Naive thymus-derived CD4-positive, alpha-beta T cell (primary cell): ENCODE measurements around the gene FAM118A. TPM values are rescaled to one million over a fixed set of nuclear protein-coding genes. Genes with fewer than 3 reads are reported as not detected.
"Not testable (repeated sequence)": the region's sequence is repeated elsewhere in the genome, so short reads cannot be mapped to it uniquely, and the experiment has no call there.

Experiments
- ATAC-seq: fragments of 150-1000 bp; cut with Tn5 transposase; 2 replicates; pipeline ENCODE4 v1.10.0; 2021; ENCODE audit warnings: mild to moderate bottlenecking, moderate library complexity
- CTCF ChIA-PET: fragments of 350-600 bp; sonication (Branson Sonifier 250); formaldehyde crosslinking; loops from one replicate; lab custom pipeline; 2021; ENCODE audit warnings: antibody characterized with exemption; lab: Charles Lee
- POLR2A ChIA-PET: fragments of 350-600 bp; sonication (Branson Sonifier 250); formaldehyde crosslinking; loops from one replicate; lab custom pipeline; 2021; ENCODE audit warnings: antibody characterized with exemption, inconsistent platforms; lab: Charles Lee
- DNase-seq, 9 donors: peaks; one replicate each; pipeline versions ENCODE4 v3.0.0 to v3.0.0-alpha.2; 2020 to 2022; ENCODE audit warnings: mixed read lengths in 1 of 9
- H3K27ac ChIP-seq: one replicate; pipeline ENCODE4 v1.7.0; 2013; ENCODE audit warnings: mild to moderate bottlenecking, low read depth, low read length, moderate library complexity
- H3K27me3 ChIP-seq, 2 donors: one replicate each; pipeline ENCODE4 v1.7.0; 2013; ENCODE audit warnings: low read length in 2 of 2, mild to moderate bottlenecking in 2 of 2, moderate library complexity in 2 of 2; ENCODE audit not compliant: control insufficient read depth in 2 of 2, insufficient read depth in 2 of 2
- H3K36me3 ChIP-seq, 3 experiments: 1 replicate in 2 of 3; 2 replicates in 1 of 3; pipeline ENCODE4 v1.7.0; 2013; ENCODE audit warnings: low read length in 3 of 3, mild to moderate bottlenecking in 3 of 3, moderate library complexity in 1 of 3; ENCODE audit not compliant: insufficient read depth in 3 of 3, control insufficient read depth in 2 of 3
- H3K4me1 ChIP-seq, 2 donors: one replicate each; pipeline ENCODE4 v1.7.0; 2013; ENCODE audit warnings: low read length in 2 of 2, mild to moderate bottlenecking in 2 of 2, moderate library complexity in 1 of 2; ENCODE audit not compliant: control insufficient read depth in 2 of 2, insufficient read depth in 2 of 2
- H3K4me3 ChIP-seq: 2 replicates; pipeline ENCODE4 v1.7.0; 2013; ENCODE audit warnings: mild to moderate bottlenecking, low read length
- H3K9me3 ChIP-seq, 3 experiments: 1 replicate in 2 of 3; 2 replicates in 1 of 3; pipeline ENCODE4 v1.7.0; 2013; ENCODE audit warnings: low read length in 3 of 3; ENCODE audit not compliant: control insufficient read depth in 2 of 3
- H3K27ac Mint-ChIP-seq, 9 donors: one replicate each; pipeline ENCODE4 v1.8.0; 2020 to 2022; ENCODE audit warnings: mixed read lengths in 9 of 9, mild to moderate bottlenecking in 8 of 9, moderate library complexity in 5 of 9, inconsistent platforms in 2 of 9
- H3K27me3 Mint-ChIP-seq, 5 donors: one replicate each; pipeline ENCODE4 v1.8.0; 2021 to 2022; ENCODE audit warnings: mixed read lengths in 5 of 5, mild to moderate bottlenecking in 1 of 5
- H3K36me3 Mint-ChIP-seq, 5 donors: one replicate each; pipeline ENCODE4 v1.8.0; 2020 to 2022; ENCODE audit warnings: mixed read lengths in 5 of 5, mild to moderate bottlenecking in 3 of 5, inconsistent platforms in 1 of 5
- H3K4me1 Mint-ChIP-seq, 7 donors: one replicate each; pipeline ENCODE4 v1.8.0; 2020 to 2022; ENCODE audit warnings: mixed read lengths in 7 of 7, mild to moderate bottlenecking in 3 of 7, inconsistent platforms in 1 of 7
- H3K4me3 Mint-ChIP-seq, 10 donors: one replicate each; pipeline ENCODE4 v1.8.0; 2020 to 2022; ENCODE audit warnings: mild to moderate bottlenecking in 10 of 10, mixed read lengths in 10 of 10, moderate library complexity in 6 of 10, inconsistent platforms in 2 of 10
- H3K9me3 Mint-ChIP-seq, 11 donors: one replicate each; pipeline ENCODE4 v1.8.0; 2020 to 2022; ENCODE audit warnings: mixed read lengths in 11 of 11, mild to moderate bottlenecking in 4 of 11, inconsistent platforms in 1 of 11, moderate library complexity in 1 of 11
- intact Hi-C, 2 donors: fragments of 100-400 bp; cut with micrococcal nuclease; formaldehyde crosslinking; loops; one replicate each; pipeline ENCODE4 v1.15.1; 2023
- polyA plus RNA-seq, 2 donors: library from polyadenylated mRNA; unstranded; fragments of 300-500 nt; fragmentation: Illumina TruSeq; gene quantifications; one replicate each; pipeline ENCODE4 v1.2.3, GENCODE V29; 2021
- total RNA-seq, 6 experiments: library from RNA in 5 of 6; stranded (reverse) in 5 of 6; gene quantifications; 1 replicate in 5 of 6; 2 replicates in 1 of 6; pipeline ENCODE4 v1.2.3 and lab custom pipeline; 2021 to 2026

The FAM118A gene
- total and polyA plus RNA-seq, 7 experiments from 2014 or later, result 54.0 to 216 (median 109) TPM

- peaks cover 4 to 11% (median 8%) of the 10 kb centered on the region in 7 donors for H3K4me1 Mint-ChIP-seq
- H3K4me1 ChIP-seq, result peaks cover 4% of the 10 kb centered on the region in 2 donors
- H3K27ac ChIP-seq, result no peak overlapping the region
- H3K36me3 ChIP-seq, result no peaks in the 10 kb centered on the region
- peaks cover 0 to 37% (median 0%) of the 10 kb centered on the region in 5 donors for H3K27me3 Mint-ChIP-seq
- intact Hi-C loops, result no loop called here
- DNase-seq, result no peak
- H3K27ac Mint-ChIP-seq, result no peak overlapping the region
- no peaks in the 10 kb centered on the region for H3K36me3 Mint-ChIP-seq
- H3K9me3 ChIP-seq, result no peaks in the 10 kb centered on the region
- no peak overlapping the region for H3K4me3 Mint-ChIP-seq
- no peak for ATAC-seq
- no peak overlapping the region for H3K4me3 ChIP-seq
- CTCF ChIA-PET, result interaction anchor here (1.0 to 1.2 kb wide), 2 partner anchors 25 to 69 kb away, joined by 3 to 5 read pairs; no protein-coding TSS in a partner anchor
- no peaks in the 10 kb centered on the region for H3K9me3 Mint-ChIP-seq
- H3K27me3 ChIP-seq, result no peaks in the 10 kb centered on the region
- POLR2A ChIA-PET, result no interaction called here
Observed at GRCh38 chr22:45271667-45272201, 38.0 kb upstream of the FAM118A start.

- Mint-ChIP-seq H3K9me3 (no peaks in the 10 kb centered on the region), H3K36me3 (no peaks in the 10 kb centered on the region), H3K4me1 (peaks cover 4 to 11% (median 8%) of the 10 kb centered on the region in 7 donors), H3K4me3 (no peak overlapping the region), H3K27me3 (peaks cover 0 to 29% (median 0%) of the 10 kb centered on the region in 5 donors), H3K27ac (no peak overlapping the region)
- Histone ChIP-seq H3K4me3 (no peak overlapping the region), H3K27ac (no peak overlapping the region), H3K9me3 (no peaks in the 10 kb centered on the region), H3K27me3 (no peaks in the 10 kb centered on the region), H3K36me3 (no peaks in the 10 kb centered on the region), H3K4me1 (peaks cover 4% of the 10 kb centered on the region in 2 donors)
- ChIA-PET CTCF (interaction anchor here (1.0 to 1.2 kb wide), 2 partner anchors 24 to 69 kb away, joined by 3 to 5 read pairs; no protein-coding TSS in a partner anchor), POLR2A (interaction anchor here (1.2 to 1.5 kb wide), 2 partner anchors 24 to 37 kb away, joined by 3 read pairs; no protein-coding TSS in a partner anchor)
- ATAC-seq, result no peak
- intact Hi-C loops, result no loop called here
- DNase-seq, result no peak
Observed at GRCh38 chr22:45272498-45272897, 37.2 kb upstream of the FAM118A start.

- DNase-seq (no peak), ATAC-seq (no peak)
- intact Hi-C loops, result no loop called here
- no peak overlapping the region for H3K4me3 ChIP-seq
- Mint-ChIP-seq H3K9me3 (no peaks in the 10 kb centered on the region), H3K27me3 (peaks cover 0 to 25% (median 0%) of the 10 kb centered on the region in 5 donors), H3K27ac (no peak overlapping the region), H3K36me3 (no peaks in the 10 kb centered on the region), H3K4me3 (no peak overlapping the region), H3K4me1 (peaks cover 5 to 11% (median 10%) of the 10 kb centered on the region in 7 donors)
- CTCF ChIA-PET, result no interaction called here
- POLR2A ChIA-PET, result interaction anchor here (1.2 to 1.5 kb wide), 2 partner anchors 23 to 36 kb away, joined by 3 read pairs; no protein-coding TSS in a partner anchor
- H3K9me3 ChIP-seq, result no peaks in the 10 kb centered on the region
- no peak overlapping the region for H3K27ac ChIP-seq
- peaks cover 4% of the 10 kb centered on the region in 2 donors for H3K4me1 ChIP-seq
- H3K27me3 ChIP-seq, result no peaks in the 10 kb centered on the region
- no peaks in the 10 kb centered on the region for H3K36me3 ChIP-seq
Observed at GRCh38 chr22:45273452-45274075, 36.2 kb upstream of the FAM118A start.

GRCh38 chr22:45276507-45277105 is 33.1 kb upstream of the FAM118A start:
- Mint-ChIP-seq H3K36me3 (no peaks in the 10 kb centered on the region), H3K27me3 (peaks cover 0 to 7% (median 0%) of the 10 kb centered on the region in 5 donors), H3K4me1 (peaks cover 6 to 18% (median 12%) of the 10 kb centered on the region in 7 donors), H3K27ac (no peak overlapping the region), H3K9me3 (peaks cover 0 to 1% (median 0%) of the 10 kb centered on the region in 11 donors), H3K4me3 (no peak overlapping the region)
- no peak for DNase-seq
- ATAC-seq, result no peak
- ChIA-PET POLR2A (no interaction called here), CTCF (no interaction called here)
- intact Hi-C loops, result no loop called here
- Histone ChIP-seq H3K27ac (no peak overlapping the region), H3K9me3 (no peaks in the 10 kb centered on the region), H3K4me1 (peaks cover 0 to 7% of the 10 kb centered on the region in 2 donors), H3K4me3 (no peak overlapping the region), H3K36me3 (no peaks in the 10 kb centered on the region), H3K27me3 (no peaks in the 10 kb centered on the region)

GRCh38 chr22:45277720-45278119 is 32.0 kb upstream of the FAM118A start:
- H3K4me1 ChIP-seq, POLR2A ChIA-PET, H3K36me3 ChIP-seq, H3K9me3 ChIP-seq, H3K4me3 ChIP-seq, ATAC-seq, CTCF ChIA-PET, H3K36me3 Mint-ChIP-seq, intact Hi-C loops, DNase-seq, H3K9me3 Mint-ChIP-seq, H3K27me3 Mint-ChIP-seq, H3K27me3 ChIP-seq, H3K4me3 Mint-ChIP-seq, H3K27ac ChIP-seq: not testable (repeated sequence)
- Mint-ChIP-seq H3K4me1 (peaks cover 6 to 21% (median 13%) of the 10 kb centered on the region in 7 donors), H3K27ac (peak overlapping the region in 6 of 9 donors; percentile 2 to 58 (median 33))

GRCh38 chr22:45278125-45278524 is 31.6 kb upstream of the FAM118A start:
- Mint-ChIP-seq H3K4me3 (no peak overlapping the region), H3K9me3 (peaks cover 0 to 1% (median 0%) of the 10 kb centered on the region in 11 donors), H3K27me3 (peaks cover 0 to 10% (median 0%) of the 10 kb centered on the region in 5 donors), H3K27ac (peak overlapping the region in 5 of 9 donors; percentile 2 to 58 (median 26)), H3K4me1 (peaks cover 6 to 21% (median 13%) of the 10 kb centered on the region in 7 donors), H3K36me3 (no peaks in the 10 kb centered on the region)
- H3K36me3 ChIP-seq, result no peaks in the 10 kb centered on the region
- H3K27ac ChIP-seq, result no peak overlapping the region
- intact Hi-C loops, result no loop called here
- DNase-seq, result no peak
- no peaks in the 10 kb centered on the region for H3K27me3 ChIP-seq
- H3K4me1 ChIP-seq, result peaks cover 0 to 7% of the 10 kb centered on the region in 2 donors
- ATAC-seq, result no peak
- H3K9me3 ChIP-seq, result no peaks in the 10 kb centered on the region
- CTCF ChIA-PET, result no interaction called here
- no peak overlapping the region for H3K4me3 ChIP-seq
- POLR2A ChIA-PET, result no interaction called here
